Gastroesophageal sphincter (tissue), 4 donors: ENCODE data around the gene EPHB1. TPM values are rescaled to one million over a fixed set of nuclear protein-coding genes. Genes with fewer than 3 reads are reported as not detected.

Experiments used
- ATAC-seq: fragments of 150-250 bp; one replicate; pipeline ENCODE4 v1.9.1; 2016; ENCODE audit warnings: mild to moderate bottlenecking, moderate library complexity
- H3K27ac ChIP-seq, 4 donors: fragments of 200-600 bp; sonication (generic) in 3 of 4; 1 replicate in 3 of 4; 2 replicates in 1 of 4; pipeline ENCODE4 v1.5.1; 2016 to 2019
- H3K27me3 ChIP-seq: fragments of 200-600 bp; sonication (generic); one replicate; pipeline ENCODE4 v1.5.1; 2019
- H3K36me3 ChIP-seq, 2 donors: fragments of 200-600 bp; sonication (generic); one replicate each; pipeline ENCODE4 v1.5.1; 2019; ENCODE audit warnings: control low read depth in 1 of 2
- H3K4me1 ChIP-seq, 3 donors: fragments of 200-600 bp; sonication (generic); 1 replicate in 2 of 3; 2 replicates in 1 of 3; pipeline ENCODE4 v1.5.1; 2016 to 2019; ENCODE audit warnings: control low read depth in 2 of 3
- H3K4me3 ChIP-seq, 2 donors: fragments of 200-600 bp; sonication (generic); one replicate each; pipeline ENCODE4 v1.5.1; 2019; ENCODE audit warnings: mild to moderate bottlenecking in 1 of 2, moderate library complexity in 1 of 2
- H3K9me3 ChIP-seq, 3 donors: fragments of 200-600 bp; sonication (generic); one replicate each; pipeline ENCODE4 v1.5.1; 2017 to 2019; ENCODE audit warnings: control low read depth in 2 of 3
- EP300 ChIP-seq: sonication (generic); formaldehyde crosslinking; IDR thresholded peaks from one replicate; pipeline ENCODE4 v1.6.1; 2017; ENCODE audit warnings: antibody characterized with exemption, mild to moderate bottlenecking
- POLR2A ChIP-seq, 2 donors: fragments of 450-650 bp; IDR thresholded peaks; one replicate each; pipeline ENCODE4 v1.6.1; 2017; ENCODE audit warnings: antibody characterized with exemption in 2 of 2, mild to moderate bottlenecking in 2 of 2, moderate library complexity in 1 of 2
- POLR2AphosphoS5 ChIP-seq: sonication (generic); formaldehyde crosslinking; IDR thresholded peaks from one replicate; pipeline ENCODE4 v1.6.1; 2017; ENCODE audit warnings: antibody characterized with exemption
- WGBS, 2 donors: methylation state at CpG; one replicate each; pipeline ENCODE4 v1.1.5; 2018; ENCODE audit warnings: low coverage in 1 of 2; 5-methylcytosine and 5-hydroxymethylcytosine counted together
- total RNA-seq, 4 donors: library from RNA; depleted of rRNA; stranded (reverse); fragments of >200 nt; gene quantifications; one replicate each; pipeline ENCODE4 v1.1.0, GENCODE V29; 2016
- TF ChIP-seq, protein P1 (sequence below), 4 experiments: fragments of 200-600 bp in 2 of 4; fragments of 450-650 bp in 2 of 4; sonication (generic) in 1 of 4; IDR thresholded peaks; one replicate each; pipeline ENCODE4 v1.5.1; 2017 to 2019; ENCODE audit warnings: antibody characterized with exemption in 4 of 4, mild to moderate bottlenecking in 2 of 4, moderate library complexity in 2 of 4

EPHB1 gene
- total RNA-seq, 4 donors from 2014 or later: 0.81 to 5.7 (median 2.5) TPM; not detected in 1

DNA sequence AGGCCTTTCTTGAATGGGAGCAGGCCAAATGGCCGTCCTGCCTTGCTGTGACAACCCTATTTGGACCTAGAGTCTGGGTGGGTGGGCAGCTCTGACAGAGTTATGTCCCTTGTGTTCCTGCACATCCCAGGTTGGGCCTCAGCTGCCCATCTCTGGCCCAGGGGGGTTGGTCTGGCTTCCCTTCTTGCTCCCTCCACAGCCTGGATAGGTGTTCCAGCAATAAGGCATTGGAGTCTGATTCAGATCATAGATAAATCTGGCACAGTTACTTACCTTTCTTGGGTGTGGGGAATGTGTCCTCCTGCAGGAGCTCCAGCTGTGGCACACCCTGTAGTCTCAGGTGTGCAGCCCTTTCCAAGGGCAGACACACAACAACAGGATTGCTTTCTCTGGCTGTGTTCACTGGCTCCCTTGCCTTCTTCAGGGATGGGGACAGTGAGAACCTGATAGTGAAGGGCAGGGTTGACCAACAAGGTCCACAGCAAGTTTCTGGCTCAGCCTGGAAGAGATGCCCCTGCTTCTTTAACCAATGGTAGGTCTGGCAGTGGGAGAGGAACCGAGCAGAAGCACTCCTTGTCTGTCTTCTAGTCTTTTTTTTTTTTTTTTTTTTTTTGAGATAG, 177.9 kb downstream of the EPHB1 start:
- H3K4me1 ChIP-seq: no peaks in the 10 kb centered on the region
- 82 to 94% methylated on average over 1 to 2 of the region's 2 CpGs for WGBS, 2 donors
- no peak overlapping the region for H3K27ac ChIP-seq
- no peaks in the 10 kb centered on the region for H3K9me3 ChIP-seq
- no peaks in the 10 kb centered on the region for H3K36me3 ChIP-seq
- H3K4me3 ChIP-seq: no peak overlapping the region
- TF ChIP-seq POLR2A (IDR thresholded peaks at IDR 0.05): no peak
- TF ChIP-seq POLR2AphosphoS5: no peak
- no peak for TF ChIP-seq EP300
- no peak for ATAC-seq
- no peaks in the 10 kb centered on the region for H3K27me3 ChIP-seq

DNA sequence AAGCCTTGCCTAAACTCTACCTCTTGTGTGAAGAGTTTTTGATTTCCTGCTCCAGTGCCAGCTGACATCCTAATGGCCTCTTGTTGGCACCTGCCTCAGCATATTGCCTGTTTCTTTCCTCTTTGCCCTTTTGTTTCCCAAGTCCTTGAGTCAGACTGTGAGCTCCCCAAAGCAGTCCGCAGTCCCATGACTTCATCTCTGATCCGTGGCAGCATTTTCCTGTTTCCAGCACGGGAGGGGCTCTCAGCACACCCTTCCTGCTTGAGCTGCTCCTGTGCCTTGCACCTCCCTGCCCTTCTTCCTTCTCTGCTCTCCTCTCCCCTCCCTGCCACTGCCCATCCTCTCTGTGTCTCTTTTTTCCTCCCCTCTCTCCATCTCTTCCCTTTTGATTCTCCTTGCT, 179.6 kb downstream of the EPHB1 start:
- no peak for ATAC-seq
- 20 to 37% methylated on average over 1 to 3 of the region's 3 CpGs for WGBS, 2 donors
- no peaks in the 10 kb centered on the region for H3K4me1 ChIP-seq
- TF ChIP-seq EP300 (no peak), POLR2AphosphoS5 (no peak), POLR2A (IDR thresholded peaks at IDR 0.05) (no peak)
- TF ChIP-seq, protein P1, sequence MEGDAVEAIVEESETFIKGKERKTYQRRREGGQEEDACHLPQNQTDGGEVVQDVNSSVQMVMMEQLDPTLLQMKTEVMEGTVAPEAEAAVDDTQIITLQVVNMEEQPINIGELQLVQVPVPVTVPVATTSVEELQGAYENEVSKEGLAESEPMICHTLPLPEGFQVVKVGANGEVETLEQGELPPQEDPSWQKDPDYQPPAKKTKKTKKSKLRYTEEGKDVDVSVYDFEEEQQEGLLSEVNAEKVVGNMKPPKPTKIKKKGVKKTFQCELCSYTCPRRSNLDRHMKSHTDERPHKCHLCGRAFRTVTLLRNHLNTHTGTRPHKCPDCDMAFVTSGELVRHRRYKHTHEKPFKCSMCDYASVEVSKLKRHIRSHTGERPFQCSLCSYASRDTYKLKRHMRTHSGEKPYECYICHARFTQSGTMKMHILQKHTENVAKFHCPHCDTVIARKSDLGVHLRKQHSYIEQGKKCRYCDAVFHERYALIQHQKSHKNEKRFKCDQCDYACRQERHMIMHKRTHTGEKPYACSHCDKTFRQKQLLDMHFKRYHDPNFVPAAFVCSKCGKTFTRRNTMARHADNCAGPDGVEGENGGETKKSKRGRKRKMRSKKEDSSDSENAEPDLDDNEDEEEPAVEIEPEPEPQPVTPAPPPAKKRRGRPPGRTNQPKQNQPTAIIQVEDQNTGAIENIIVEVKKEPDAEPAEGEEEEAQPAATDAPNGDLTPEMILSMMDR (IDR thresholded peaks at IDR 0.05): no peak
- no peaks in the 10 kb centered on the region for H3K27me3 ChIP-seq
- no peaks in the 10 kb centered on the region for H3K36me3 ChIP-seq
- H3K4me3 ChIP-seq: no peak overlapping the region
- H3K9me3 ChIP-seq: no peaks in the 10 kb centered on the region
- no peak overlapping the region for H3K27ac ChIP-seq

DNA sequence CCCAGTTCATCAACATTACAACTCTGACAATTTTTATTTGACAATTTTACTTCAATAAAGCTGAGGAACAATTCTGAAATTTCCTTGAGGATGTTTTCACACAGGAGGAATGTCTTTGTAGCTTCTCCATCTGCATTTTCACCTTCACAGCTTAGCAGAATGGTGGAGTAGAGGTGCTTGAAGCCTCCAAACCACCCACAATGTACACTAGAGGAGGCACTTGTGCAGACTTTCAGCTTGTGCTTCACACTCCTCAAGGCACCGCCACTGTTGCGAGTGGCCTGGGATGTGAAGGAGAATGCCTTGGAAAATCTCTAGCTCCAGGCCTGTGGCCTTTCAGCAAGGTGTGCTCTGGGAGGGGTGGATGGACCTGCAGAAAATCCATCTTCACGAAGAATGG, 181.9 kb downstream of the EPHB1 start:
- Histone ChIP-seq H3K36me3 (no peaks in the 10 kb centered on the region), H3K4me3 (no peak overlapping the region), H3K4me1 (no peaks in the 10 kb centered on the region), H3K27ac (no peak overlapping the region), H3K27me3 (no peaks in the 10 kb centered on the region), H3K9me3 (no peaks in the 10 kb centered on the region)
- TF ChIP-seq POLR2AphosphoS5: no peak
- no peak for TF ChIP-seq POLR2A (IDR thresholded peaks at IDR 0.05)
- TF ChIP-seq, protein P1 (IDR thresholded peaks at IDR 0.05): no peak
- no peak for TF ChIP-seq EP300
- 73 to 100% methylated on average over 2 to 3 of the region's 3 CpGs for WGBS, 2 donors
- ATAC-seq: no peak

DNA sequence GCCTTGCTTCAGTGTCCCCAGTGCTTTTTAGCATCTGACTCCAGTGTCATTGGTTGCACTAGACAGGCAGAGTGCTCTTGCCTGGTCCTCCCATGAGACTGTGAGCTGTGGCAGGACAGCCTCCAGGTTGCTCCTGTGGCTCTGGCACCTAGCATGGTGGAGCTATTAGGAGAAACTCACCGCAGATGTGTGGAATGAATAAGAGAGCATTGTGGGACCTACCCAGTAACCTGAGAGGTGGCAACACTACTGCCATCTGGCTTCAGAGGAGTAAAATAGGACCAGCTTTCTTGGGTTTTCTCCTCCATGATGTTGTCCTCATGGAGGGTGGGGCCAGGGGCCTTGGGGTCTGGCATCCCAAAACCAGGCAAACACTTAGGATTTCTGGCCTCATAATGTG, 183.6 kb downstream of the EPHB1 start:
- no peak for ATAC-seq
- Histone ChIP-seq H3K4me3 (no peak overlapping the region), H3K9me3 (no peaks in the 10 kb centered on the region), H3K4me1 (no peaks in the 10 kb centered on the region), H3K27me3 (no peaks in the 10 kb centered on the region), H3K36me3 (no peaks in the 10 kb centered on the region), H3K27ac (no peak overlapping the region)
- no CpG with 5 or more reads among the region's 1 CpG for WGBS, 2 donors
- TF ChIP-seq, protein P1 (IDR thresholded peaks at IDR 0.05): no peak
- TF ChIP-seq EP300: no peak
- no peak for TF ChIP-seq POLR2A (IDR thresholded peaks at IDR 0.05)
- TF ChIP-seq POLR2AphosphoS5: no peak

DNA sequence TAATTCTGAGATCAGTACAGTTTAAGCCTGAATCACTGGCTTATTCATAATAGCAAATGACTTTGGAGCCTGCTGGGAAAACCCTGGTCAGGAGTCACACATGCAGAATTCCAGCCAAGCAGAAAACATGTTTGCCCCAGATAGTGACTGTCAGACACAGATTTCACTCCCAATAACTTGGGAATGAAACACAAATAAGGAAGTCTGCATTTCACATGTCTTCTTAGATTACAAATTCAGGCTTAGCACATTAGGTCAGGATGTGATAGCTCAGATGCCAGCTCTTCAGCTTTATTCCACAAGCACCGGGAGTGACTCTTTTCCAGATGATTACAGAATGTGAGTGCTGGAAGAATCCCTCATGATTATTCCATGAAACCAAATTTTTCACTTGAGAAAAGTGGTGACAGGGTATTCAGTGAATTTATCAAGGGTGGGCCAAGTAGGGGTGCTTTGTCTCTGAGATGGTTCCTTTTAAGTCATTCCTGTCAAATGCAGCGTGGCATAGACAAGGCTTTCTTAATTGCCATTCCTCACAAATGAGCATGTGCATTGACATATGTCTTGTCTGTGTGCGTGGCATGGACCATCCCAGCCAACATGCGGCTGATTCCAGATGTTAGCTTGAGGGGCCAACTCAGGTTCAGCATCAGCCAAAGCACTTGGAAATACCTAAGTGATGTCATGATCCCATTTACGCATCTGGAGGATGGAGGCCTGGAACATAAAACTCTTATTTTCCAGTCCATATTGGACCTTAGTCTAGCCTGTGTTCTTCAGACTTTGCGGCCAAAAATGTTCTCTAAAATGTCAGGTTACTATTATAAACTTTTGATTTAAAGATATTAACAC, 191.0 kb downstream of the EPHB1 start:
- H3K4me3 ChIP-seq: no peak overlapping the region
- ATAC-seq: no peak
- no peaks in the 10 kb centered on the region for H3K36me3 ChIP-seq
- no peaks in the 10 kb centered on the region for H3K27me3 ChIP-seq
- no peaks in the 10 kb centered on the region for H3K4me1 ChIP-seq
- no peak overlapping the region for H3K27ac ChIP-seq
- 66 to 68% methylated on average over 6 of the region's 6 CpGs for WGBS, 2 donors
- no peaks in the 10 kb centered on the region for H3K9me3 ChIP-seq
- no peak for TF ChIP-seq POLR2AphosphoS5

DNA sequence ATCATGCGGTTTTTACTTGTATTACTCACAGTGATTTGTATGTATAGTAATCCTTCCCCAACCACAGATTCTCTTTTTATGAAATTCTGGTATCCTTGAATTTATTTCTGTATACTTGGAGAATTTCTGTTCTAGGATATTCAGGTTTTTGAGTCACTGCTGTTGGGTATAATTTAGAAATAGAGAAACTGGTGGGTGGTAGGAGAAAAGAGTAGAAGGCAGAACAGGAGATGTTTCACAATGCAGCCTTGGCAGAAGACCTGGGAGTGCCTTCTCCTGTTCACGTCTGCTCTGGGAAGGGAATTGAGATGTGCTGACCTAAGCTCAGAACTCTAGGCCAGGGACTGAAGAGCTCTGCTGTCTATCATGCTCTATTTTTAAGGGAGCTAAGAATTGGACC, 193.6 kb downstream of the EPHB1 start:
- Histone ChIP-seq H3K4me3 (no peak overlapping the region), H3K36me3 (no peaks in the 10 kb centered on the region), H3K27ac (no peak overlapping the region), H3K27me3 (no peaks in the 10 kb centered on the region), H3K4me1 (no peaks in the 10 kb centered on the region), H3K9me3 (no peaks in the 10 kb centered on the region)
- ATAC-seq: no peak
- TF ChIP-seq EP300 (no peak), POLR2AphosphoS5 (no peak), POLR2A (IDR thresholded peaks at IDR 0.05) (no peak)
- TF ChIP-seq, protein P1 (IDR thresholded peaks at IDR 0.05): no peak
- 75 to 90% methylated on average over 2 of the region's 2 CpGs for WGBS, 2 donors
